ENCODE data around the gene ANKMY1. TPM values are rescaled to one million over a fixed set of nuclear protein-coding genes. Genes with fewer than 3 reads are reported as not detected.
A peak's percentile ranks its signal among the peaks of the same experiment; 100 is the strongest.

ANKMY1 gene
- total and polyA plus RNA-seq, 3 donors from 2014 or later: 57.3 to 92.5 (median 75.7) TPM

GRCh38 chr2:240473211-240473610, 84.6 kb downstream of the ANKMY1 start:
- H3K36me3 ChIP-seq (ENCODE audit: low read depth, missing control alignments): no peaks in the 10 kb centered on the region
- 91 to 94% methylated on average over 4 of the region's 4 CpGs for WGBS, 2 donors
- H3K27me3 ChIP-seq: no peaks in the 10 kb centered on the region
- H3K27ac ChIP-seq: no peak overlapping the region
- H3K9me3 ChIP-seq: no peaks in the 10 kb centered on the region
- H3K4me1 ChIP-seq: no peaks in the 10 kb centered on the region
- TF ChIP-seq POLR2A (IDR thresholded peaks at IDR 0.05): no peak
- no peak for TF ChIP-seq CTCF (IDR thresholded peaks at IDR 0.05)
- intact Hi-C loops (cut with DNase I; ENCODE audit: low total_unique reads): no loop called here
- H3K4me3 ChIP-seq: no peak overlapping the region
- DNase-seq: no peak

- DNase-seq: peak; percentile 81
- TF ChIP-seq CTCF (IDR thresholded peaks at IDR 0.05) (no peak), POLR2A (IDR thresholded peaks at IDR 0.05) (no peak)
- Histone ChIP-seq H3K4me3 (peak overlapping the region in 1 of 2 donors; percentile 9), H3K9me3 (no peaks in the 10 kb centered on the region), H3K36me3 (ENCODE audit: low read depth, missing control alignments) (no peaks in the 10 kb centered on the region), H3K27ac (no peak overlapping the region), H3K27me3 (no peaks in the 10 kb centered on the region), H3K4me1 (no peaks in the 10 kb centered on the region)
- intact Hi-C loops (cut with DNase I; ENCODE audit: low total_unique reads): no loop called here
- 73% methylated on average over 11 of the region's 11 CpGs; no CpG with 5 or more reads in 1 of the 2 donors for WGBS, 2 donors
Measured at GRCh38 chr2:240472078-240472790, 85.6 kb downstream of the ANKMY1 start.

GRCh38 chr2:240469740-240470139, 88.0 kb downstream of the ANKMY1 start:
- intact Hi-C loops (cut with DNase I; ENCODE audit: low total_unique reads): no loop called here
- TF ChIP-seq POLR2A (IDR thresholded peaks at IDR 0.05) (no peak), CTCF (IDR thresholded peaks at IDR 0.05) (no peak)
- H3K36me3 ChIP-seq (ENCODE audit: low read depth, missing control alignments): no peaks in the 10 kb centered on the region
- no peaks in the 10 kb centered on the region for H3K27me3 ChIP-seq
- no peak overlapping the region for H3K27ac ChIP-seq
- WGBS, 2 donors: 88 to 89% methylated on average over 5 to 6 of the region's 6 CpGs
- H3K9me3 ChIP-seq: no peaks in the 10 kb centered on the region
- no peaks in the 10 kb centered on the region for H3K4me1 ChIP-seq
- no peak for DNase-seq
- H3K4me3 ChIP-seq: no peak overlapping the region

- TF ChIP-seq CTCF (IDR thresholded peaks at IDR 0.05): no peak
- TF ChIP-seq POLR2A (IDR thresholded peaks at IDR 0.05): no peak
- Histone ChIP-seq H3K27ac (no peak overlapping the region), H3K9me3 (no peaks in the 10 kb centered on the region), H3K4me1 (no peaks in the 10 kb centered on the region), H3K36me3 (ENCODE audit: low read depth, missing control alignments) (no peaks in the 10 kb centered on the region), H3K27me3 (no peaks in the 10 kb centered on the region), H3K4me3 (no peak overlapping the region)
- intact Hi-C loops (cut with DNase I; ENCODE audit: low total_unique reads): no loop called here
- DNase-seq: no peak
- WGBS, 2 donors: 43 to 67% methylated on average over 3 to 10 of the region's 10 CpGs
Measured at GRCh38 chr2:240469239-240469636, 88.5 kb downstream of the ANKMY1 start.

All from testis (tissue), 3 donors.